Measurements from ENCODE around the gene DBR1. TPM values are rescaled to one million over a fixed set of nuclear protein-coding genes. Genes with fewer than 3 reads are reported as not detected.
A peak's percentile ranks its signal among the peaks of the same experiment; 100 is the strongest.

Gene DBR1
- total and polyA plus RNA-seq, 2 of the 13 experiments (the other 11 are each of a cell fraction or from before 2014, with no cell fraction given), result 6.4 to 16.7 TPM

- TF ChIP-seq PAX8 (CRISPR knock-in tag; IDR thresholded peaks at IDR 0.05; ENCODE audit: borderline replicate concordance) (0 out of 2 replicates have a peak, but pooled peaks have one; percentile 86), SIX4 (CRISPR knock-in tag; IDR thresholded peaks at IDR 0.05) (peak; percentile 10; the same call in 1 of the 2 replicates), MAF1 (CRISPR knock-in tag; IDR thresholded peaks at IDR 0.05; ENCODE audit: borderline replicate concordance) (no peak), SP1 (IDR thresholded peaks at IDR 0.05) (no peak), SP1 (CRISPR knock-in tag; IDR thresholded peaks at IDR 0.05) (peak; percentile 29; the same call in 1 of the 2 replicates), DRAP1 (CRISPR knock-in tag; IDR thresholded peaks at IDR 0.05) (no peak; the same call in 1 of the 2 replicates), ZSCAN20 (CRISPR knock-in tag; IDR thresholded peaks at IDR 0.05; ENCODE audit: borderline replicate concordance) (peak; percentile 69; the same call in 1 of the 2 replicates), DR1 (CRISPR knock-in tag; IDR thresholded peaks at IDR 0.05) (no peak; the same call in 1 of the 2 replicates), CERS6 (CRISPR knock-in tag; IDR thresholded peaks at IDR 0.05) (no peak), MTF1 (CRISPR knock-in tag; IDR thresholded peaks at IDR 0.05) (no peak), ZSCAN25 (CRISPR knock-in tag; IDR thresholded peaks at IDR 0.05) (no peak), SCMH1 (CRISPR knock-in tag; IDR thresholded peaks at IDR 0.05; ENCODE audit: borderline replicate concordance) (no peak), ZBTB42 (CRISPR knock-in tag; IDR thresholded peaks at IDR 0.05) (no peak), PCBP1 (IDR thresholded peaks at IDR 0.05; ENCODE audit: borderline replicate concordance, low read depth, low read length) (no peak), ADNP (CRISPR knock-in tag; IDR thresholded peaks at IDR 0.05) (no peak), RXRA (CRISPR knock-in tag; IDR thresholded peaks at IDR 0.05) (peak; percentile 60), ZBTB20 (CRISPR knock-in tag; IDR thresholded peaks at IDR 0.05; ENCODE audit: borderline replicate concordance, low read depth) (no peak), CBX2 (IDR thresholded peaks at IDR 0.05; ENCODE audit: low read depth, low read length) (no peak), CBX2 (CRISPR knock-in tag; IDR thresholded peaks at IDR 0.05; ENCODE audit: low read depth) (no peak), PAWR (CRISPR knock-in tag; IDR thresholded peaks at IDR 0.05; ENCODE audit: borderline replicate concordance) (no peak), ZNF143 (CRISPR knock-in tag; IDR thresholded peaks at IDR 0.05) (peak; percentile 24; the same call in 1 of the 2 replicates), ZNF121 (CRISPR knock-in tag; IDR thresholded peaks at IDR 0.05) (no peak), SNAPC4 (CRISPR knock-in tag; IDR thresholded peaks at IDR 0.05) (no peak), ZNF10 (CRISPR knock-in tag; IDR thresholded peaks at IDR 0.05; ENCODE audit: borderline replicate concordance, low read depth) (no peak)
These were observed 12.7 kb upstream of the DBR1 start, which contains the start of gene ARMC8 (continued) for GRCh38 chr3:138187296-138188012.
